H7 (cell line): ENCODE results near the gene RTL9. TPM values are rescaled to one million over a fixed set of nuclear protein-coding genes. Genes with fewer than 3 reads are reported as not detected.
"Not testable (repeated sequence)": the region's sequence is repeated elsewhere in the genome, so short reads cannot be mapped to it uniquely, and the experiment has no call there.

Experiments
- DNase-seq: peaks from one replicate; pipeline ENCODE4 v3.0.0; 2012
- H3K27me3 ChIP-seq: 2 replicates; pipeline ENCODE4 v1.6.0; 2011; ENCODE audit warnings: mild to moderate bottlenecking, low read length; ENCODE audit not compliant: control insufficient read depth, insufficient read depth
- H3K36me3 ChIP-seq: replicated peaks from 2 replicates; pipeline ENCODE4 v1.5.1; 2011; ENCODE audit warnings: low read length; ENCODE audit not compliant: control insufficient read depth, insufficient read depth
- H3K4me3 ChIP-seq: 2 replicates; pipeline ENCODE4 v1.5.1; 2011; ENCODE audit warnings: low read depth, mild to moderate bottlenecking, control low read depth, low read length, moderate library complexity; ENCODE audit not compliant: insufficient read depth
- total RNA-seq: library from RNA; depleted of rRNA; stranded (reverse); fragments of >200 nt; shearing (Covaris generic); gene quantifications from 2 replicates; pipeline ENCODE4 v1.2.3, GENCODE V29; 2014

Gene RTL9
- total RNA-seq, 1 experiment from 2014 or later: 0.07 TPM

DNA sequence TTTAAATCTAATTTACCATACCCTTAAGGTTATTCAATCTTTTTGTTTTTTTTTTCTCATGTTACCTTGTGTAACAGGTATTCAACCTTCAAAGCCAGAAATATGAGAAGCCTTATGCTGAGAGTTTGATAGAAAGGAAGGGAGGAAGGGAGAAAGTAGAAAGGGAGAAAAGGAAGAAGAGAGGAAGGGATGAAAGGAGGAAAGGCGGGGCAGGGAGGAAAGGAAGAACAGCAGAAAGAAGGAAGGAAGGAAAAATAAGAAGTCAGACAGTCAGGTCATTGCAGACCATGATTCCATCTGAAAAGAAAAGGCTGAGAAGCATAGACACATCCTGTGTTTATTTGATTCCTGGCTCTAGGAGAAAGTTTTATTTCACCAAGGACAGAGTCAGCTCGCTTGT lies 30.9 kb downstream of the RTL9 start:
- no peak for DNase-seq
- Histone ChIP-seq H3K27me3 (no peaks in the 10 kb centered on the region), H3K4me3 (no peak overlapping the region), H3K36me3 (no peaks in the 10 kb centered on the region)

DNA sequence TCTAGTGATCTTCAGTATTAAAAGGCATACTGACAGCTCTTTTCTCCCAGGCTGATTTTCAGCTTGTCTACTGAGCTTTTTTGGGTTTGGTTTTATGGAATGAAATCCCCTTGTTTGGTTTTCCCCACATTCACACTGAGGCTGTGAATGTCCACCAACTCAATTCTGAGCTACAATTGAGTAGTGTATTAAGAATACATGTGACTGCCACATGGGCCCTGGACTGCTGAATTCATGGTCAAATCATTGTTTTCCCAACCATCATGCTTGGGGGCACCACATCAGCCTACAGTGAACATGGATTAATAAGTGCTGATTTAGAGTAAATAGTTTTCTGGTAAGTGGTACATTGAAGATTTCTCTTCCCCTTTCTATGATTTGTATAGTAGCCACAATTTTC lies 32.4 kb downstream of the RTL9 start:
- H3K4me3 ChIP-seq: no peak overlapping the region
- no peak for DNase-seq
- H3K27me3 ChIP-seq: no peaks in the 10 kb centered on the region
- no peaks in the 10 kb centered on the region for H3K36me3 ChIP-seq

DNA sequence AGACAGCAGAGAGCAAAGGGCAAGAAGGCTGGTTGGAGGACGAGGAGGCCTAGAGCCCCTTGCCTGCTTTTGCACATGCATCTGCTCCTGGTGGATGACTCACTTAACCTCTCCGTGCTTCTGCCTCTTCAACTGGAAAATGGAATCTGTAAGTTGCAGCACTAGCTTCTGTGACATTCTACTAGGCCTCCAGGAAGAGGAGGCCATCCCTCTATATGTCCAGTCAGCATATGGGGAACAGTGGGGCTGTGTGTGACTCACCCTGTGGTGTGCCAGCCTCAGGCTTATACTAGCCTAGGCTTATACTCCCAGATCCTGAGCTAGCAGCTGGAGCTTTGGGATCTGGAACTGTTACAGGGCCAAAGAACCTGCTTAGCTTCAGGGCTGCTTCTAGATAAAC lies 36.0 kb downstream of the RTL9 start:
- Histone ChIP-seq H3K27me3 (no peaks in the 10 kb centered on the region), H3K4me3 (no peak overlapping the region), H3K36me3 (no peaks in the 10 kb centered on the region)
- no peak for DNase-seq

- H3K36me3 ChIP-seq: no peaks in the 10 kb centered on the region
- H3K4me3 ChIP-seq: no peak overlapping the region
- H3K27me3 ChIP-seq: no peaks in the 10 kb centered on the region
- DNase-seq: no peak
Measured at GRCh38 chrX:110395877-110396276, 37.2 kb downstream of the RTL9 start.

- DNase-seq: no peak
- no peaks in the 10 kb centered on the region for H3K36me3 ChIP-seq
- H3K4me3 ChIP-seq: no peak overlapping the region
- H3K27me3 ChIP-seq: no peaks in the 10 kb centered on the region
Measured at GRCh38 chrX:110396735-110397134, 38.1 kb downstream of the RTL9 start.

- DNase-seq: no peak
- Histone ChIP-seq H3K4me3 (no peak overlapping the region), H3K27me3 (no peaks in the 10 kb centered on the region), H3K36me3 (no peaks in the 10 kb centered on the region)
Measured at GRCh38 chrX:110397339-110397738, 38.7 kb downstream of the RTL9 start.

- no peak for DNase-seq
- H3K36me3 ChIP-seq: no peaks in the 10 kb centered on the region
- no peak overlapping the region for H3K4me3 ChIP-seq
- no peaks in the 10 kb centered on the region for H3K27me3 ChIP-seq
Measured at GRCh38 chrX:110397904-110398303, 39.3 kb downstream of the RTL9 start.

GRCh38 chrX:110399497-110399896 lies 40.8 kb downstream of the RTL9 start:
- no peaks in the 10 kb centered on the region for H3K36me3 ChIP-seq
- H3K27me3 ChIP-seq: no peaks in the 10 kb centered on the region
- no peak for DNase-seq
- H3K4me3 ChIP-seq: no peak overlapping the region

GRCh38 chrX:110399966-110400365 lies 41.3 kb downstream of the RTL9 start:
- H3K27me3 ChIP-seq: no peaks in the 10 kb centered on the region
- no peak overlapping the region for H3K4me3 ChIP-seq
- H3K36me3 ChIP-seq: no peaks in the 10 kb centered on the region
- DNase-seq: no peak

- Histone ChIP-seq H3K27me3 (no peaks in the 10 kb centered on the region), H3K36me3 (no peaks in the 10 kb centered on the region), H3K4me3 (no peak overlapping the region)
- no peak for DNase-seq
Measured at GRCh38 chrX:110401135-110401534, 42.5 kb downstream of the RTL9 start.

DNA sequence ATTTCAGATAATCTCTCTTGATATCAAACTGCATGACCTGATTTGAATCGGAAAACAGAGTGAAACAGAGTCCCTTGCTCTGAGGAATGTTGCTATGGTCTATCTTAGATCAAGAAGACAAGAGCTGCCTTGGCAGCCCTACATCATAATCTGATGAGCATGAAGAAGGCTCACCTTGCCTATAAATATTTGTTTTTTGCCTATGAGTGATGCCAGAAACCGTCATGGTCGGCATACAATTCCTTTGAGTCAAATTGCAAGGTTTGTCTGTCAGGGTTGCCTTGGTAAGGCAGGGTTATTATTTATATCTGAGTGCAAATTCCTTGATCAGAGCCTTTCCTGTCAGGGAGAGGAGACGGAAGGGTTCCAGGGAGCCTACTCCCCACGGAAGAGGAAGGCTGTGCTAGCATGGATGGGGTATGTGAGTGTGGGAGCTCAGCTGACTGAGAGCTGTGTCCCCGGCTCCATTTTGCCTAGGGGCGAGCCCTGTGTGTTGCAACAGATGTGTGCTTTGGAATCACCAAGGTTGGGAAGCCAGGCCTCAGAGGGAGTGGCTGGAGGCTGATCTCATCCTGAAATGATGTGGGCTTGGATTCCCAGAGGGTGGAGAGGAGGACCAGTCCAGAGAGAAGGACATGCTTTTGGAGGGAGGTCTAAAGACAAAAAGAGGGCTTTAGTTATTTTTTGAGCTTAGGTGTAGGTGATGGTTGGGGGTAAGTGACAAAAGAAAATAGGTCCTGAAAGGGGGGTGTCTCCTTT lies 43.6 kb downstream of the RTL9 start:
- Histone ChIP-seq H3K27me3 (no peaks in the 10 kb centered on the region), H3K36me3 (no peaks in the 10 kb centered on the region), H3K4me3 (no peak overlapping the region)
- no peak for DNase-seq

DNA sequence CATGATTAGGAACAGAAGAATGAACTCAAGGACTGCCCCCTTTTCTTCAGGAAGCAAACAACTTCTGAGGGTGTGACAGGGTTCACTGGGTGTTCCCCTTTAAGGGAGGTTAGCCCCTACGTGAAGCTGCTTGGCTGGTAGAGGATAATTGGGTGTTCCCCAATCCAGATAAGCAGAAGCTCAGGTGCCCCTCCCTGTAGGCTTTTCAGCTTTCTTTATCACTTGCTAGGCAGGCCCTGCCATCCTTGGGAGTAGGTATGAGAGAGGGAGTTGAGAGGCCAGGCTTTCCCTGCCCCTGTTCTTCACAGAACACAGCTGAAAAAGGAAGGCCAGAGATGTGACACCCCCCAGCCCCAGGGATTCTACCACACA lies 44.2 kb downstream of the RTL9 start:
- no peak overlapping the region for H3K4me3 ChIP-seq
- no peaks in the 10 kb centered on the region for H3K36me3 ChIP-seq
- no peaks in the 10 kb centered on the region for H3K27me3 ChIP-seq
- DNase-seq: no peak

- DNase-seq: no peak
- no peaks in the 10 kb centered on the region for H3K36me3 ChIP-seq
- H3K27me3 ChIP-seq: no peaks in the 10 kb centered on the region
- H3K4me3 ChIP-seq: no peak overlapping the region
Measured at GRCh38 chrX:110403441-110404238, 45.0 kb downstream of the RTL9 start.

DNA sequence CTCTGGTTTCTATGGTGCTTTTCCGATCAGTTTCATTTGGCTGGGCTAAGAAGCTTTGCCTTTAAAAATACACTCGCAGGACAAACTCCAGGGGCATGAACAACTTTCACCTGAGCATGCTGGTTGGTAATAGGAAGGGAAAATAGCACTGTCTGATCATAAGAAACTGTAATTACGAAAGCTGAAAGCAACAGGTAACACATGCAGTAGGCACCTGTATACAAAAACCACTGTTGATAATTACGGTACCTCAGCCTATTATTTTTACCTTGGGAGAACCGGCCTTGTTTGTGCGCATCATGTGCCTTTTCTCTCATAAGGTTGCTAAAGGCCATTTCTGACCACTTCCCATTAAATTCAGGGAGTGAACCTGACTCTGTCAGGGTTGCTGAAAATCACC lies 45.7 kb downstream of the RTL9 start:
- no peak for DNase-seq
- Histone ChIP-seq H3K4me3 (no peak overlapping the region), H3K36me3 (no peaks in the 10 kb centered on the region), H3K27me3 (no peaks in the 10 kb centered on the region)

DNA sequence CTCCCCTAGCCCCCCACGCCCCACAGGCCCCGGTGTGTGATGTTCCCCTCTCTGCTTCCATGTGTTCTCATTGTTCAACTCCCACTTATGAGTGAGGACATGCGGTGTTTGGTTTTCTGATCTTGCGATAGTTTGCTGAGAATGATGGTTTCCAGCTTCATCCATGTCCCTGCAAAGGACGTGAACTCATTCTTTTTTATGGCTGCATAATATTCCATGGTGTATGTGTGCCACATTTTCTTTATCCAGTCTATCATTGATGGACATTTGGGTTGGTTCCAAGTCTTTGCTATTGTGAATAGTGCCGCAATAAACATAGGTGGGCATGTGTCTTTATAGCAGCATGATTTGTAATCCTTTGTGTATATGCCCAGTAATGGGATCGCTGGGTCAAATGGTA lies 47.6 kb downstream of the RTL9 start:
- not testable (repeated sequence) for H3K4me3 ChIP-seq, DNase-seq, H3K27me3 ChIP-seq

More for the DNA sequence above, 47.6 kb downstream of the RTL9 start:
- H3K36me3 ChIP-seq: not testable (repeated sequence)
